HS-5 (cell line): ENCODE measurements around the gene ATG16L2.
"Not testable (repeated sequence)": the region's sequence is repeated elsewhere in the genome, so short reads cannot be mapped to it uniquely, and the experiment has no call there.

Experiments used
- DNase-seq: peaks from one replicate; pipeline ENCODE4 v3.0.0-alpha.2; 2012; ENCODE audit warnings: low read depth

ATG16L2 gene

DNA sequence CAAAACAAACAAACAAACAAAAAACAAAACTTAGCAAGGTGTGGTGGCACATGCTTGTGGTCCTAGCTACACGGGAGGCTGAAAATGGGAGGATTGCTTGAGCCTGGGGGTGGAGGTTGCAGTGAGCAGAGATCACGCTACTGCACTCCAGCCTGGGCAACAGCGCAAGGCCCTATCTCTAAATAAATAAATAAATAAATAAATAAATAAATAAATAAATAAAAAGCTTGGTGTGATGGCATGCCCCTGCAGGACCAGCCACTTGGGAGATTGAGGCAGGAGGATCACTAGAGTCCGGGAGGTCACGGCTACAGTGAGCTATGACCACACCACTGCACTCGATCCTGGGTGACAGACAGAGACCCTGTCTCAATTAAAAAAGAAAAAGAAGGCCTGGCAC, 11.4 kb upstream of the ATG16L2 start:
- DNase-seq = no peak

DNA sequence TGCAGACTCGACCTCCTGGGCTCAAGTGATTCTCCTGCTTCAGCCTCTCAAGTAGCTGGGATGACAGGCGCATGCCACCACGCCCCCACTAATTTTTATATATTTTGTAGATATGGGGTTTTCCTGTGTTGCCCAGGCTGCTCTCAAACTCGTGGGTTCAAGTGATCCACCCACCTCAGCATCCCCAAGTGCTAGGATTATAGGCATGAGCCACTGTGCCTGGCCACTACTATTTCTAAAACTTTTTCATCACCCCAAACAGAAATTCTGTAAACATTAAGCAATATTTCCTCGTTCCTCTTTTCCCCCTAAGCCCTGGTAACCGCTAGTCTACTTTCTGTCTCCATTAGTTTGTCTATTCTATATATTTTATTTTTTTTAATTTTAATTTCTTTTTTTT, 9.0 kb upstream of the ATG16L2 start:
- DNase-seq = no peak

DNA sequence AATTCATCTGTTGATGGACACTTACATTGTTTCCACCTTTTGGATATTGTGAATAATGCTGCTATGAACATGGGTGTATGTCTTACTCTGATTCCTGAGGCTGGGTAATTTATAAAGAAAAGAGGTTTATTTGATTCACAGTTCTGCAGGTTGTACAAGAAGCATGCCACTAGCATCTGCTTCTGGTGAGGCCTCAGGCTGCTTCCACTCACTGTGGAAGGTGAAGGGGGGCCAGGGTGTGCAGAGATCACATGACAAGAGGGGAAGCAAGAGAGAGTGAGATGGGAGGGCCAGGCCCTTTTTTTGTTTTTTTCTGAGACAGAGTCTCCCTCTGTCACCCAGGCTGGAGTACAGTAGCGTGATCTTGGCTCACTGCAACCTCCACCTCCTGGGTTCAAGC, 7.8 kb upstream of the ATG16L2 start:
- DNase-seq = not testable (repeated sequence)

GRCh38 chr11:72807021-72807693, 7.1 kb upstream of the ATG16L2 start:
- DNase-seq = no peak

GRCh38 chr11:72807792-72808191, 6.4 kb upstream of the ATG16L2 start:
- no peak for DNase-seq

- DNase-seq = no peak
These were observed 5.8 kb upstream of the ATG16L2 start for GRCh38 chr11:72808331-72808798.

GRCh38 chr11:72811686-72812085, 2.5 kb upstream of the ATG16L2 start:
- not testable (repeated sequence) for DNase-seq

DNA sequence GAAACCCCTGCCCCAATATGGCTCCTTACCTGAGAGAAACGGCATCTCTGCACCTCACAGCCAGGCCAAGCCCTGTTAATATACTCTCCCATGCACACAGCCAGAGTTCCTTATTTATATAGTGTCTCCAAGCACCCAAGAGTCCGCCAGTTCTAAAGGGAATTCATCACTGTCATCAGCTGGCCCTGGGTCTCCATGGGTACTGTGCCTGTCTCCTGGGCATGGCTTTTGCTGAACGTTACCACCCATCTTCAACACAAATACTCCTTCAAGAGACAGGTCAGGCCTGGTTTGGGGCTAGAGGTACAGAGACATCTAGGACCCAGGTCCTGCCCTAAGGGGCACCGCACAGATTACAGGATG, 1.6 kb upstream of the ATG16L2 start:
- DNase-seq = no peak

GRCh38 chr11:72812967-72813739, 1.1 kb upstream of the ATG16L2 start:
- peak; percentile 47 for DNase-seq

DNA sequence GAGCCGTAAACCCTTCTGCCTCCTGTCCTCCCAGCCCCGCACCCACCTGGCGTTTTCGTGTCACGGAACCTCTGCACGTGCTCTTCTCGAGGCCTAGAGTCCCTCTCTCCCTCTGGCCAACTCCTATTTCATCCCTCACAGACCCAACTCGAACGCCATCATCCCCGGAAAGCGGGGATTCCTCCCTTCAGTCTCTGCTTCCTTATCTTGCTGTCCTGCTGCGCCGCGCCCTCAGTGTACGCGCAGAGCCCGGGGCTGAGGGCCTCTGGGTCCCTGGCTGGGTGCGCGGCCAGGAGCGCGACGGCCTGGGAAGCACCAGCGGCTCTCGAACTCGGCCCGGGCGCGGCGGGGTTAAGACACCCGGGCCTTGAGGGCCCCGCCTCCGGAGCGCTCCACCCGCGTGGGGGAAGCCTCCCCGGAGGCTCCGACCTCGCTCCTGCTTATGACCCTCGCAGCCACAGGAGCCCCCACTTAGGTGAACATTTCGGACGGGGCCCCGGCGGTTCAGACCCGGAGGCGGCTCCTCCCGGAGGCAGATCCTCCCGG, 398 bp upstream of the ATG16L2 start:
- no peak for DNase-seq

GRCh38 chr11:72815110-72815618, 953 bp downstream of the ATG16L2 start:
- DNase-seq = no peak

DNA sequence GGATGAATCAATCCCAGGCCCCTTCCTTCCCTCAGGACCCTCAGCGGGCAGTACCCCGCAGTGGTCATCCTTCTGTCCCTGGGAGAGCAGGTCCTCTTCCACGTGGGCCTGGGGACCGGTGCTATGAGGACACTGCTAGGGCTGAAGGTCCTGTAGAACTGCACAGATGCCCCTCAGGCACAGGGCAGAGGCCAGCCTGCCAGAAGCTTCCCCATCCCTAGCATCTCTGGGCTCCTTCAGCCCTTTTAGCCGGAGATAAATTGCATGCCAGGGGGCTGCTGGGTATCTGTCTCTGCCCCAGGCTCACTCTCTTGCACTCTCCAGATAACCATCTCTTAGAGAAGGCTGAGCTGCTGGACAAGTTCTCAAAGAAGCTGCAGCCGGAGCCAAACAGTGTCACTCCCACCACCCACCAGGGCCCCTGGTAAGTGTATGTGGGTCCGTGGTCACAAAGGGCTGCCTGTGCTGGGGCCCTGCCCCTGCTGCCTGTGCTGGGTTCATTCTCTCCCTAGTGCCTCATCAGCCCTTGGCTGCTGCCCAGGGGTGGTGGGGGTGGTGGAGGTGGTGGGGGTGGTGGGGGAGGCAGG, 2.3 kb downstream of the ATG16L2 start:
- no peak for DNase-seq

- no peak for DNase-seq
These were observed 3.8 kb downstream of the ATG16L2 start for GRCh38 chr11:72817966-72818365.

GRCh38 chr11:72818971-72819370, 4.8 kb downstream of the ATG16L2 start:
- DNase-seq = no peak

DNA sequence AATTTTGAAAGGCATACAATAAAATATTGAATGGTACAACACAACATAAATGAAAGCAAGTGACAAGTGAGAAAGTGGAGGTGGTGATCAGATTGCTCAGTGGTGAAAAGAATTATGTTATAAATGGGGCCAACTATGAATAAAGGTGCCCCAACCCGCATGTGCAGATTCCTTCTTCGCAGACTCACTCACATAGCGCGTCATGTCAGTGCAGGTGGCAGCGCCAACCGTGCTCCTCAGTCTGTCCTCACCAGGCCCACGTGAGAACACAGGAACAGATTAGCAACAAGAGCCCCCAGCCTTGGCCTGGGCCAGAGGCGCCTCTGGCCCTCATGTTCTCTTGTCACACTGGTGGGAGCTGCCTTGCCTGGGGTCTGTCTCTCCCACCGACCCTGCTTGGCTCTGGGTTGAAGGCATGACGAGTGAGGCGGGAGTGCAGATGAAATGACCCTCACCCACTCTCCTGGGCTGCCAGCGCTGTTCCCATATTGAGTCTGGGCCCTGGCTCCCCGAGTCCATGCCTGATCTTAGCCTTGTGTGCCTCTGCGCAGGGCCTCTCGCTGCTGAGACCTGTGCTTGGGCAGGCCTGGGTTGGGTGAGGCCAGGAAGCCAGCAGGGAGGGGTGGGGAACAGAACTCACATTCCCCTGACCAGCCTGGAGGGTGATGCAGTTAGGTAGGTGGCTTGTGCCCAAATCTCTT, 6.4 kb downstream of the ATG16L2 start:
- no peak for DNase-seq

DNA sequence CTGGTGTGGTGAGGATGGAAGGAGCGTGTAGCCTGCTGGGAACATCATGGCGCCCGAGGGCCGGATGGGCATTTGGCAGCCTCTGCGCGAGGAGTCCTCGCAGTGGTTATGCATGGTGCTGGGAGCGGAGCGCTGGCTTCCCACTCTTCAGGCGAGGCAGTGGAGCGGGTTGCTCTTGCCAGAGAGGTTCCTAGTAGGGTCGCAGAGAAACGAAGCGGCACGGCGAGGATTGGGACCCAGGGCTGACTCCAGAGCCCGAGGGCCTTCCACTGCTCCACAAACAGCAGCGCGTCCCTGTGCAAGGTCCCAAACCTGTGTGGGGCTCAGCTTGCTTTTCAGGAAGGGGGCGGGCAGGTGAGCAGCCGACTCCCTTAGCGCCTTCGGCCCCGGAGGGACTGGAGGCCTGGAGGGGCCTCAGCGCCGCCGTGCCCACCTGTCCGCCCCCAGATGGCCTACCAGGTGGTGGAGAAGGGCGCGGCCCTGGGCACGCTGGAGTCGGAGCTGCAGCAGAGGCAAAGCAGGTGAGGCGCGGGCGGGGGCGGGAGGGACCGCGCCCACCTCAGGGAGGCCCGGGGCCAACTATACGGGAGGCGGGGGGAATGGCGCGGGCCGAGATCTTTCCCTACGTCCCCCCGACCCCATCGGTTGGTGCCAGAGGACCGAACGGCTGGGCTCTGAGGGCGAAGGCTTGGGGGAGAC, 7.2 kb downstream of the ATG16L2 start:
- no peak for DNase-seq

DNA sequence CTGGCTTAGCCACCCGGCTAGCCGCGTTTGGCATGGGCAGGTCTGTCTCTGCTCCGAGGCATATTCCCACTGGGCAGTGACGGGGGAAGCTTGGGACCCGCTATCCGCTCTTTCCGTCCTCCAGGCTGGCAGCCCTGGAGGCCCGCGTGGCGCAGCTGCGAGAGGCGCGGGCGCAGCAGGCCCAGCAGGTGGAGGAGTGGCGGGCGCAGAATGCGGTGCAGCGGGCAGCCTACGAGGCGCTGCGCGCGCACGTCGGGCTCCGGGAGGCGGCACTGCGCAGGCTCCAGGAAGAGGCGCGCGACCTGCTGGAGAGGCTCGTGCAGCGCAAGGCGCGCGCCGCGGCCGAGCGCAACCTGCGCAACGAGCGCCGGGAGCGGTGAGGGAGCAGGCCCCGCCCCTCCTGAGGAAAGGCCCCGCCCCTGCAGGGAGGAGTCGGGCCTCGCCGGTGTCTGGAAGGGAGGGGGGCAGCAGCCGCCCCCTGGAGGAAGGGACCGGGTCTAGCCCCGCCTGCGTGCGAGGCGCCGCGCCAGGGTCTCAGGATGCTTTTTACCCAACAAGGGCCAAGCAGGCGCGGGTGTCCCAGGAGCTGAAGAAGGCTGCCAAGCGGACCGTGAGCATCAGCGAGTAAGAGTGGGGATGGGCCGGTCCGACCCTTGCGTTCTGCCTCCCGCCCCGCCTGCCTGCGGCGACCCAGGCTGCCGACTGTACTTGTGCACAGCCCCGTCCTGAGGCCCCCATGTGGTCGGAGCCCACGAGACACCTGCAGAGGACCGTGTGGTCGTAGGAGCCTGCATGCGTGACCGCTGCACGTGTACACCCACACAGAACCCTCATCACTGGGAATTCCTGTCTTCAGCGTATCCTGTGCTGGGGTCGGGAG, 7.9 kb downstream of the ATG16L2 start:
- DNase-seq = no peak

DNA sequence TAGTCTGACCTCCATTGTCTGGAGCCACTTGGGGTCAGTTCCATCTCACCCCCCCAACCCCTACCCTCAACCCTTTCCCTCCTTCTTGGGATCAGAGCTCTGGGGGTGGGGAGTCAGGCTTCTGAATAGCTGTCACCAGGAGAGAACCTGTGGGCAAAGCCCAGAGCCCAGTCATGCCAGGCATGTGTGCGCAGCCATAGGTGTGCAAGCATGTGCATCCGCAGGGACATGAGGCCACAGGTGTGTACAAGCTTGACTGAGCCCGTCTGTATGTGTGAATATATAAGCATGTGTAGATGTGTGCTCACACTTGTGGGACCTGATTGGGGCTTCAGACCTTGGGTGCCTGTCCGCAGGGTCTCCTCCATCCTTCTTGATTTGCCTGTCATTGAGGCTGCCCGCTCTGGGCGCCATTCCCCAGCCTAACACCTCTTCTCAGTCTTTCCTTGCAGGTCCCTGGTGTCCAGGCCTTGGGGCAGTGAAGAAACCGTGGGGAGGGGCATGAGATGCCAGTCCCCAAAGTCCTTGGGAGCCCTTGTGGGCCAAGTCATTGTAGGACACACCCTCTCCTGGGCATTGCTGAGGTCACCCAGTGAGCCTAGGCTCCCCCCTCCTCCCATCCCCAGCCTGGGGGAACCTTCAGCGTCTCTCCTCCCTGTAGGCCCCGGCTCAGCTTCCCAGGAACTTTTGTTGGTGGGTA, 9.0 kb downstream of the ATG16L2 start:
- DNase-seq = no peak

- no peak for DNase-seq
These were observed 9.8 kb downstream of the ATG16L2 start for GRCh38 chr11:72824020-72824419.
